ENCODE data around the gene EIF5. TPM values are rescaled to one million over a fixed set of nuclear protein-coding genes. Genes with fewer than 3 reads are reported as not detected.

EIF5 gene
- total RNA-seq, 2 donors from 2014 or later, result 89.2 to 373 TPM

GRCh38 chr14:103340480-103341212 lies 6.6 kb downstream of the EIF5 start:
- no peak for TF ChIP-seq CTCF (IDR thresholded peaks at IDR 0.05)
- H3K9me3 ChIP-seq, result no peaks in the 10 kb centered on the region
- H3K36me3 ChIP-seq, result peaks cover 71% of the 10 kb centered on the region
- H3K27me3 ChIP-seq (replicated peaks; ENCODE audit: insufficient read depth), result no peaks in the 10 kb centered on the region
- no peak for ATAC-seq (ENCODE audit: insufficient number of reproducible peaks, low FRiP score, low read depth)
- H3K4me3 ChIP-seq, result no peak overlapping the region
- no peak overlapping the region for H3K27ac ChIP-seq
- peaks cover 7 to 18% of the 10 kb centered on the region in 2 donors for H3K4me1 ChIP-seq (ENCODE audit: control insufficient read depth in 1 of 2, low read depth in 2 of 2)
- no peak for DNase-seq (ENCODE audit: low spot score)

GRCh38 chr14:103341250-103342129 lies 7.5 kb downstream of the EIF5 start:
- H3K27me3 ChIP-seq (replicated peaks; ENCODE audit: insufficient read depth), result no peaks in the 10 kb centered on the region
- H3K4me1 ChIP-seq (ENCODE audit: control insufficient read depth in 1 of 2, low read depth in 2 of 2), result peaks cover 0 to 10% of the 10 kb centered on the region in 2 donors
- H3K9me3 ChIP-seq, result no peaks in the 10 kb centered on the region
- peaks cover 63% of the 10 kb centered on the region for H3K36me3 ChIP-seq
- H3K4me3 ChIP-seq, result no peak overlapping the region
- TF ChIP-seq CTCF (IDR thresholded peaks at IDR 0.05), result no peak
- no peak overlapping the region for H3K27ac ChIP-seq
- ATAC-seq (ENCODE audit: insufficient number of reproducible peaks, low FRiP score, low read depth) (no peak), DNase-seq (ENCODE audit: low spot score) (no peak)

GRCh38 chr14:103343164-103343879 lies 9.3 kb downstream of the EIF5 start:
- Histone ChIP-seq H3K4me1 (ENCODE audit: control insufficient read depth in 1 of 2, low read depth in 2 of 2) (no peaks in the 10 kb centered on the region), H3K36me3 (peaks cover 45% of the 10 kb centered on the region)
- no peak for ATAC-seq (ENCODE audit: insufficient number of reproducible peaks, low FRiP score, low read depth)

GRCh38 chr14:103343905-103344797 lies 10.1 kb downstream of the EIF5 start:
- Histone ChIP-seq H3K36me3 (peaks cover 36% of the 10 kb centered on the region), H3K27me3 (replicated peaks; ENCODE audit: insufficient read depth) (no peaks in the 10 kb centered on the region)
- ATAC-seq (ENCODE audit: insufficient number of reproducible peaks, low FRiP score, low read depth), result no peak

More at GRCh38 chr14:103343164-103343879, 9.3 kb downstream of the EIF5 start:
- Histone ChIP-seq H3K4me3 (no peak overlapping the region), H3K27ac (no peak overlapping the region), H3K27me3 (replicated peaks; ENCODE audit: insufficient read depth) (no peaks in the 10 kb centered on the region), H3K9me3 (no peaks in the 10 kb centered on the region)
- TF ChIP-seq CTCF (IDR thresholded peaks at IDR 0.05), result no peak
- DNase-seq (ENCODE audit: low spot score), result no peak

More at GRCh38 chr14:103343905-103344797, 10.1 kb downstream of the EIF5 start:
- H3K4me3 ChIP-seq, result no peak overlapping the region
- H3K27ac ChIP-seq, result no peak overlapping the region
- no peak for DNase-seq (ENCODE audit: low spot score)
- no peaks in the 10 kb centered on the region for H3K9me3 ChIP-seq
- H3K4me1 ChIP-seq (ENCODE audit: control insufficient read depth in 1 of 2, low read depth in 2 of 2), result no peaks in the 10 kb centered on the region
- TF ChIP-seq CTCF (IDR thresholded peaks at IDR 0.05), result no peak
